Caco-2 (cell line): ENCODE results near the gene PMPCB. TPM values are rescaled to one million over a fixed set of nuclear protein-coding genes. Genes with fewer than 3 reads are reported as not detected.

Source experiments
- BruUV-seq: library from RNA; stranded (reverse); fragments of 400-500 nt; replicated peaks from 2 replicates; lab custom pipeline; 2021; lab: Mats Ljungman, UMichigan
- CTCF ChIA-PET: fragments of 300-600 bp; sonication (Branson Sonifier 250); formaldehyde crosslinking; loops from one replicate; lab custom pipeline; 2022; ENCODE audit warnings: antibody characterized with exemption; lab: Charles Lee
- POLR2A ChIA-PET: fragments of 300-600 bp; sonication (Branson Sonifier 250); formaldehyde crosslinking; loops from one replicate; lab custom pipeline; 2022; ENCODE audit warnings: antibody characterized with exemption; lab: Charles Lee
- DNase-seq, 2 experiments: peaks; one replicate each; pipeline versions ENCODE4 v3.0.0 to v3.0.0-alpha.2; 2020 to 2022
- H3K27me3 ChIP-seq: replicated peaks from 2 replicates; pipeline ENCODE4 v1.6.0; 2011; ENCODE audit warnings: low read length; ENCODE audit not compliant: control insufficient read depth, insufficient read depth
- H3K36me3 ChIP-seq: 2 replicates; pipeline ENCODE4 v1.5.1; 2011; ENCODE audit warnings: low read length; ENCODE audit not compliant: control insufficient read depth, insufficient read depth
- H3K4me1 ChIP-seq: fragments of 250-450 bp; sonication (Bioruptor Pico); 2 replicates; pipeline ENCODE4 v1.5.1; 2020; ENCODE audit warnings: mild to moderate bottlenecking
- H3K4me3 ChIP-seq: 2 replicates; pipeline ENCODE4 v1.5.1; 2011; ENCODE audit warnings: low read depth, mild to moderate bottlenecking, control low read depth, low read length
- H3K9me3 ChIP-seq: fragments of 250-450 bp; sonication (Bioruptor Pico); 2 replicates; pipeline ENCODE4 v1.5.1; 2020; ENCODE audit warnings: mild to moderate bottlenecking, moderate library complexity
- H3K27ac Mint-ChIP-seq: one replicate; pipeline ENCODE4 v1.8.0; 2022; ENCODE audit warnings: mixed read lengths; ENCODE audit not compliant: unreplicated experiment
- H3K27me3 Mint-ChIP-seq: one replicate; pipeline ENCODE4 v1.8.0; 2022; ENCODE audit warnings: mixed read lengths; ENCODE audit not compliant: insufficient read depth, unreplicated experiment
- H3K36me3 Mint-ChIP-seq: one replicate; pipeline ENCODE4 v1.8.0; 2022; ENCODE audit warnings: mild to moderate bottlenecking, mixed read lengths; ENCODE audit not compliant: insufficient read depth, unreplicated experiment
- H3K4me1 Mint-ChIP-seq: one replicate; pipeline ENCODE4 v1.8.0; 2022; ENCODE audit warnings: low read depth, mixed read lengths; ENCODE audit not compliant: unreplicated experiment
- H3K4me3 Mint-ChIP-seq: one replicate; pipeline ENCODE4 v1.8.0; 2022; ENCODE audit warnings: mild to moderate bottlenecking, moderate library complexity, mixed read lengths; ENCODE audit not compliant: unreplicated experiment
- H3K9me3 Mint-ChIP-seq: one replicate; pipeline ENCODE4 v1.8.0; 2022; ENCODE audit warnings: mixed read lengths; ENCODE audit not compliant: unreplicated experiment
- intact Hi-C: fragments of 100-400 bp; cut with micrococcal nuclease; formaldehyde crosslinking; loops from one replicate; pipeline ENCODE4 v1.10.0; 2022; ENCODE audit not compliant: unreplicated experiment
- total RNA-seq: library from RNA; stranded (reverse); gene quantifications from 2 replicates; pipeline ENCODE4 v1.2.3, GENCODE V29; 2022
- TF ChIP-seq, protein P1 (sequence below), 2 experiments: fragments of 200-600 bp in 1 of 2; IDR thresholded peaks; 1 replicate in 1 of 2; 2 replicates in 1 of 2; pipeline versions ENCODE4 v1.5.1 to v1.8.0; 2011 to 2022; ENCODE audit warnings: antibody characterized with exemption in 1 of 2, control low read depth in 1 of 2, inconsistent platforms in 1 of 2, low read depth in 1 of 2, low read length in 1 of 2, mild to moderate bottlenecking in 1 of 2, moderate library complexity in 1 of 2; ENCODE audit not compliant: insufficient read depth in 1 of 2, severe bottlenecking in 1 of 2, unreplicated experiment in 1 of 2

PMPCB gene
- total RNA-seq, 1 experiment from 2014 or later = 90.9 TPM

DNA sequence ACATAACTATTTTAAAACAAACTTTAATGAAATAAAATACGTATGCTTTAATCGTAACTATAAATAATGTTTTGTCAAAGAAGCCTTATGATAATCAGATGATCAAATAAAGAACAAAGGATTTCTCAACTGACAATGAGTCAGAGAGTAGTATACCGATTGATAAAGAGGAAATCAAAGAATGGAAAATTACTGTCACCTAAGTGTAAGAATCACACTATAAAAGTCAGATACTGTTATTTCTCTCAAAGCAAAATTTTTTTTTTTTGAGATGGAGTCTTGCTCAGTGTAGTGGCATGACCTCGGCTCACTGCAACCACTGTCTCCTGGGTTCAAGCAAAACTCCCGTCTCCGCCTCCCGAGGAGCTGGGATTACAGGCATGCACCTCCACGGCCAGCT lies 28.5 kb downstream of the PMPCB start:
- Mint-ChIP-seq H3K27ac (no peak overlapping the region), H3K27me3 (no peaks in the 10 kb centered on the region), H3K36me3 (peaks cover 72% of the 10 kb centered on the region), H3K4me1 (no peaks in the 10 kb centered on the region), H3K9me3 (no peaks in the 10 kb centered on the region), H3K4me3 (no peak overlapping the region)
- ChIA-PET CTCF (no interaction called here), POLR2A (no interaction called here)
- Histone ChIP-seq H3K9me3 (no peaks in the 10 kb centered on the region), H3K27me3 (no peaks in the 10 kb centered on the region), H3K4me3 (no peak overlapping the region), H3K36me3 (peaks cover 3% of the 10 kb centered on the region), H3K4me1 (no peaks in the 10 kb centered on the region)
- TF ChIP-seq, protein P1, sequence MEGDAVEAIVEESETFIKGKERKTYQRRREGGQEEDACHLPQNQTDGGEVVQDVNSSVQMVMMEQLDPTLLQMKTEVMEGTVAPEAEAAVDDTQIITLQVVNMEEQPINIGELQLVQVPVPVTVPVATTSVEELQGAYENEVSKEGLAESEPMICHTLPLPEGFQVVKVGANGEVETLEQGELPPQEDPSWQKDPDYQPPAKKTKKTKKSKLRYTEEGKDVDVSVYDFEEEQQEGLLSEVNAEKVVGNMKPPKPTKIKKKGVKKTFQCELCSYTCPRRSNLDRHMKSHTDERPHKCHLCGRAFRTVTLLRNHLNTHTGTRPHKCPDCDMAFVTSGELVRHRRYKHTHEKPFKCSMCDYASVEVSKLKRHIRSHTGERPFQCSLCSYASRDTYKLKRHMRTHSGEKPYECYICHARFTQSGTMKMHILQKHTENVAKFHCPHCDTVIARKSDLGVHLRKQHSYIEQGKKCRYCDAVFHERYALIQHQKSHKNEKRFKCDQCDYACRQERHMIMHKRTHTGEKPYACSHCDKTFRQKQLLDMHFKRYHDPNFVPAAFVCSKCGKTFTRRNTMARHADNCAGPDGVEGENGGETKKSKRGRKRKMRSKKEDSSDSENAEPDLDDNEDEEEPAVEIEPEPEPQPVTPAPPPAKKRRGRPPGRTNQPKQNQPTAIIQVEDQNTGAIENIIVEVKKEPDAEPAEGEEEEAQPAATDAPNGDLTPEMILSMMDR (IDR thresholded peaks at IDR 0.05; ENCODE audit: insufficient read depth in 1 of 2, low read depth in 1 of 2, low read length in 1 of 2, severe bottlenecking in 1 of 2, unreplicated experiment in 1 of 2) = no peak
- DNase-seq = no peak
- intact Hi-C loops = no loop called here
- BruUV-seq = no TSS peak

DNA sequence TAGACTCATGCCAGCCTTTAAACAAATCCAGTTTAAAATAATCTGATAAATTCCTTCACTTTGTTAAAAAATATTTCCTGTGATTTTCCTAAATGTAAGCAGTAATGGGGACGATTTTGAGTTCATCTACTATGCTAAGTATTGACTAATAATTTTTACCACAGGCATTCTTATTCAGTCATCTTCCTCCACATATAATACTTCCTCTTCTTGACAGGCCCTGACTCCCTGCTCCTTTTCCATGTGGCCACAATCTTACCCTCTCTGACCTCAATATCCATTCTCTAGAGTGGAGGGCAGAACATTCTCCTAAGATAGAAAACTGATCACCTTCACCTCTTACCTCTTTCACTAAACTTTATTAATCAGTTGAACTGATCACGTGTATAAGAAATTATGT lies 39.5 kb downstream of the PMPCB start:
- no peak for DNase-seq
- H3K4me1 Mint-ChIP-seq = no peaks in the 10 kb centered on the region

DNA sequence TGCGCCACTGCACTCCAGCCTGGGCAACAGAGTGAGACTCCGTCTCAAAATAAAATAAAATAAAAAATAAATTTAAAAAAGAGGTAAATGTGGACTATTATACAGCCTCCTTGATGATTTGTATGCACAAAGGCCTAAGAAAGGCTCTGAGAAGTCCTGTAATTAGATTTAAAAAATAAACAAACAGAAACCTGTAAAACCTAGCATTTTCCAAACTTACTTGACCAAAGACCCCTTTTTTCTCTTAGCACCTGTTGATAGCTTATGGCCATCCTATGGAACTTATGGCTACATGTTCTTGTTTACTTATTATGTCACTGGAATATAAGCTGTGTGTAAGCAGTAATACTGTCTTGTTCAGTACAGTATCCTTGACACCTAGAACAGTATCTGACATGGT lies 41.6 kb downstream of the PMPCB start:
- Mint-ChIP-seq H3K36me3 (peaks cover 71% of the 10 kb centered on the region), H3K9me3 (no peaks in the 10 kb centered on the region), H3K27ac (no peak overlapping the region), H3K27me3 (no peaks in the 10 kb centered on the region), H3K4me1 (no peaks in the 10 kb centered on the region), H3K4me3 (no peak overlapping the region)
- Histone ChIP-seq H3K36me3 (no peaks in the 10 kb centered on the region; the same call in none of the 2 replicates), H3K27me3 (no peaks in the 10 kb centered on the region), H3K4me3 (no peak overlapping the region), H3K4me1 (peaks cover 4% of the 10 kb centered on the region; the same call in 1 of the 2 replicates), H3K9me3 (no peaks in the 10 kb centered on the region)
- POLR2A ChIA-PET = no interaction called here
- CTCF ChIA-PET = no interaction called here
- no peak for DNase-seq
- intact Hi-C loops = no loop called here
- TF ChIP-seq, protein P1 (IDR thresholded peaks at IDR 0.05; ENCODE audit: insufficient read depth in 1 of 2, low read depth in 1 of 2, low read length in 1 of 2, severe bottlenecking in 1 of 2, unreplicated experiment in 1 of 2) = no peak
- BruUV-seq = no TSS peak

More for the DNA sequence above, 39.5 kb downstream of the PMPCB start:
- H3K27ac Mint-ChIP-seq = no peak overlapping the region
- H3K9me3 Mint-ChIP-seq = no peaks in the 10 kb centered on the region
- TF ChIP-seq, protein P1 (IDR thresholded peaks at IDR 0.05; ENCODE audit: insufficient read depth in 1 of 2, low read depth in 1 of 2, low read length in 1 of 2, severe bottlenecking in 1 of 2, unreplicated experiment in 1 of 2) = no peak
- peaks cover 72% of the 10 kb centered on the region for H3K36me3 Mint-ChIP-seq
- BruUV-seq = no TSS peak
- no peak overlapping the region for H3K4me3 Mint-ChIP-seq
- Histone ChIP-seq H3K27me3 (no peaks in the 10 kb centered on the region), H3K9me3 (no peaks in the 10 kb centered on the region), H3K4me1 (no peaks in the 10 kb centered on the region), H3K36me3 (no peaks in the 10 kb centered on the region; the same call in none of the 2 replicates), H3K4me3 (no peak overlapping the region)
- ChIA-PET CTCF (no interaction called here), POLR2A (no interaction called here)
- H3K27me3 Mint-ChIP-seq = no peaks in the 10 kb centered on the region
- intact Hi-C loops = no loop called here
